IMR-90 (cell line): ENCODE data around the gene ADGRV1. TPM values are rescaled to one million over a fixed set of nuclear protein-coding genes. Genes with fewer than 3 reads are reported as not detected.

Experiments used
- ATAC-seq: fragments of 200-7000 bp; cut with Tn5 transposase; 2 replicates; pipeline ENCODE4 v1.9.1; 2020; ENCODE audit warnings: low read depth, mild to moderate bottlenecking, moderate library complexity
- BruUV-seq: library from RNA; stranded (reverse); fragments of 400-500 nt; replicated peaks from 2 replicates; lab custom pipeline; 2021; lab: Mats Ljungman, UMichigan
- CTCF ChIA-PET: fragments of 300-600 bp; formaldehyde crosslinking; extraction: SDS; loops from one replicate; lab custom pipeline; 2021; ENCODE audit warnings: antibody characterized with exemption; lab: Yijun Ruan, JAX
- POLR2A ChIA-PET: fragments of 300-600 bp; sonication (Branson Sonifier 250); formaldehyde crosslinking; loops from one replicate; lab custom pipeline; 2022; ENCODE audit warnings: antibody characterized with exemption; ENCODE audit not compliant: unreplicated experiment; lab: Charles Lee
- DNase-seq: peaks from one replicate; pipeline ENCODE4 v3.0.0; 2013
- H2AFZ ChIP-seq: replicated peaks from 2 replicates; pipeline ENCODE3; 2013; ENCODE audit warnings: low read length, mild to moderate bottlenecking; ENCODE audit not compliant: poor library complexity
- H2AK5ac ChIP-seq: 2 replicates; pipeline ENCODE4 v1.6.1; 2013; ENCODE audit warnings: low read depth, low read length, inconsistent platforms
- H2AK9ac ChIP-seq: replicated peaks from 2 replicates; pipeline ENCODE3; 2013; ENCODE audit warnings: mild to moderate bottlenecking, low read depth, low read length, moderate library complexity; ENCODE audit not compliant: poor library complexity
- H2BK120ac ChIP-seq: 2 replicates; pipeline ENCODE4 v1.6.1; 2013; ENCODE audit warnings: low read depth, low read length, inconsistent platforms
- H2BK15ac ChIP-seq: 3 replicates; pipeline ENCODE4 v1.6.1; 2013; ENCODE audit warnings: low read depth, low read length, inconsistent platforms
- H2BK20ac ChIP-seq: 2 replicates; pipeline ENCODE4 v1.6.1; 2013; ENCODE audit warnings: low read depth, mild to moderate bottlenecking, inconsistent platforms, low read length, moderate library complexity
- H2BK5ac ChIP-seq: 2 replicates; pipeline ENCODE4 v1.6.1; 2013; ENCODE audit warnings: mild to moderate bottlenecking, low read depth, low read length, inconsistent platforms; ENCODE audit not compliant: poor library complexity, severe bottlenecking
- H3K14ac ChIP-seq: replicated peaks from 2 replicates; pipeline ENCODE4 v1.6.1; 2013; ENCODE audit warnings: low read depth, low read length, inconsistent platforms
- H3K18ac ChIP-seq: 2 replicates; pipeline ENCODE4 v1.6.1; 2013; ENCODE audit warnings: low read depth, low read length, control low read depth
- H3K23ac ChIP-seq: 2 replicates; pipeline ENCODE4 v1.6.1; 2013; ENCODE audit warnings: low read depth, low read length, inconsistent platforms
- H3K27ac ChIP-seq: 2 replicates; pipeline ENCODE4 v1.5.1; 2013; ENCODE audit warnings: mild to moderate bottlenecking, control low read depth, low read length; ENCODE audit not compliant: insufficient read depth
- H3K27me3 ChIP-seq: 2 replicates; pipeline ENCODE4 v1.6.1; 2013; ENCODE audit warnings: low read length; ENCODE audit not compliant: control insufficient read depth, insufficient read depth
- H3K36me3 ChIP-seq: 2 replicates; pipeline ENCODE4 v1.6.1; 2013; ENCODE audit warnings: low read length, mixed read lengths; ENCODE audit not compliant: control insufficient read depth, insufficient read depth
- H3K4ac ChIP-seq: 2 replicates; pipeline ENCODE4 v1.6.1; 2013; ENCODE audit warnings: low read depth, low read length, inconsistent platforms
- H3K4me1 ChIP-seq: 2 replicates; pipeline ENCODE4 v1.6.1; 2013; ENCODE audit warnings: low read length, mixed read lengths; ENCODE audit not compliant: control insufficient read depth, insufficient read depth
- H3K4me2 ChIP-seq: 2 replicates; pipeline ENCODE4 v1.6.1; 2013; ENCODE audit warnings: low read depth, mild to moderate bottlenecking, control low read depth, low read length, moderate library complexity
- H3K4me3 ChIP-seq: 2 replicates; pipeline ENCODE4 v1.5.1; 2013; ENCODE audit warnings: low read depth, mild to moderate bottlenecking, control low read depth, low read length, moderate library complexity; ENCODE audit not compliant: insufficient read depth
- H3K56ac ChIP-seq: 2 replicates; pipeline ENCODE4 v1.6.1; 2013; ENCODE audit warnings: low read length, inconsistent platforms; ENCODE audit not compliant: insufficient read depth; ENCODE audit errors: extremely low read depth
- H3K79me1 ChIP-seq, 2 experiments: 2 replicates each; pipeline ENCODE4 v1.6.1; 2013; ENCODE audit warnings: low read length in 2 of 2, inconsistent platforms in 1 of 2, low read depth in 1 of 2
- H3K9ac ChIP-seq: 2 replicates; pipeline ENCODE4 v1.6.1; 2013; ENCODE audit warnings: low read depth, low read length, control low read depth
- H3K9me1 ChIP-seq: 2 replicates; pipeline ENCODE4 v1.6.1; 2013; ENCODE audit warnings: low read length, inconsistent platforms; ENCODE audit not compliant: insufficient read depth
- H3K9me3 ChIP-seq: 2 replicates; pipeline ENCODE4 v1.6.1; 2013; ENCODE audit warnings: low read length; ENCODE audit not compliant: control insufficient read depth, insufficient read depth
- H4K20me1 ChIP-seq: 2 replicates; pipeline ENCODE4 v1.6.1; 2013; ENCODE audit warnings: low read length, inconsistent platforms; ENCODE audit not compliant: insufficient read depth
- H4K5ac ChIP-seq: 2 replicates; pipeline ENCODE4 v1.6.1; 2013; ENCODE audit warnings: mild to moderate bottlenecking, low read depth, low read length, control low read depth
- H4K8ac ChIP-seq, 2 experiments: 2 replicates each; pipeline ENCODE4 v1.6.1; 2013; ENCODE audit warnings: low read depth in 2 of 2, low read length in 2 of 2, control low read depth in 1 of 2, inconsistent platforms in 1 of 2
- H4K91ac ChIP-seq: 2 replicates; pipeline ENCODE4 v1.6.1; 2013; ENCODE audit warnings: low read depth, low read length, inconsistent platforms; ENCODE audit not compliant: insufficient read depth
- BHLHE40 ChIP-seq: fragments of 150-350 bp; IDR thresholded peaks from 2 replicates; pipeline ENCODE4 v1.6.1; 2016; ENCODE audit warnings: mild to moderate bottlenecking, low read depth, low read length
- CEBPB ChIP-seq: IDR thresholded peaks from 2 replicates; pipeline ENCODE4 v1.6.1; 2012; ENCODE audit warnings: low read depth, low read length, improper control_type of control experiment
- MAFK ChIP-seq: IDR thresholded peaks from 2 replicates; pipeline ENCODE4 v1.6.1; 2012; ENCODE audit warnings: low read depth, low read length, improper control_type of control experiment
- MXI1 ChIP-seq: IDR thresholded peaks from 2 replicates; pipeline ENCODE4 v1.6.1; 2012; ENCODE audit warnings: low read depth, mild to moderate bottlenecking, low read length, moderate library complexity, borderline replicate concordance
- NFE2L2 ChIP-seq: fragments of 150-350 bp; IDR thresholded peaks from 2 replicates; pipeline ENCODE4 v1.6.1; 2016; ENCODE audit warnings: low read depth, mild to moderate bottlenecking, low read length
- POLR2A ChIP-seq: IDR thresholded peaks from 2 replicates; pipeline ENCODE4 v1.6.1; 2012; ENCODE audit warnings: mild to moderate bottlenecking, low read depth, low read length
- RAD21 ChIP-seq: IDR thresholded peaks from 2 replicates; pipeline ENCODE4 v1.6.1; 2012; ENCODE audit warnings: low read length, improper control_type of control experiment
- RCOR1 ChIP-seq: IDR thresholded peaks from 2 replicates; pipeline ENCODE4 v1.6.1; 2012; ENCODE audit warnings: mild to moderate bottlenecking, low read length, improper control_type of control experiment; ENCODE audit not compliant: insufficient replicate concordance
- RFX5 ChIP-seq: IDR thresholded peaks from 2 replicates; pipeline ENCODE4 v1.8.0; 2012; ENCODE audit warnings: low read depth, mild to moderate bottlenecking, low read length, moderate library complexity
- WGBS, 2 experiments: methylation state at CpG; one replicate each; pipeline versions ENCODE4 v1.1.5 to v1.1.7; 2013; ENCODE audit warnings: missing lambda C conversion rate in 2 of 2; ENCODE audit not compliant: insufficient read length in 1 of 2; ENCODE audit errors: extremely low coverage in 2 of 2; 5-methylcytosine and 5-hydroxymethylcytosine counted together
- dilution Hi-C: fragments of 300-500 bp; cut with HindIII; formaldehyde crosslinking; loops from one replicate; pipeline ENCODE4 v1.14.3; 2018; ENCODE audit warnings: low sequenced_read_pairs; ENCODE audit not compliant: unreplicated experiment
- in situ Hi-C: fragments of 300-500 bp; cut with MboI; formaldehyde crosslinking; loops from 3 replicates; pipeline ENCODE4 v1.14.3; 2019; ENCODE audit warnings: low sequenced_read_pairs, inconsistent platforms, mixed read lengths
- intact Hi-C: fragments of 100-400 bp; cut with micrococcal nuclease; formaldehyde crosslinking; loops from 2 replicates; pipeline ENCODE4 v1.10.0; 2022
- polyA plus RNA-seq, 3 experiments: library from polyadenylated mRNA; depleted of rRNA; stranded (reverse); fragments of >200 nt; gene quantifications; 2 replicates each; pipeline ENCODE4 v1.2.3, GENCODE V29; 2012; ENCODE audit warnings: low replicate concordance in 1 of 3
- total RNA-seq: library from RNA; depleted of rRNA; stranded (reverse); fragments of >200 nt; gene quantifications from 2 replicates; pipeline ENCODE4 v1.2.3, GENCODE V29; 2012
- TF ChIP-seq, protein P1 (sequence below): conservative IDR thresholded peaks from 2 replicates; pipeline ENCODE4 v1.5.1; 2012; ENCODE audit warnings: mild to moderate bottlenecking, low read depth, low read length, improper control_type of control experiment

Gene ADGRV1
- total and polyA plus RNA-seq, 2 of the 4 experiments (the other 2 are of a cell fraction), result under 0.01 TPM; not detected in 1

DNA sequence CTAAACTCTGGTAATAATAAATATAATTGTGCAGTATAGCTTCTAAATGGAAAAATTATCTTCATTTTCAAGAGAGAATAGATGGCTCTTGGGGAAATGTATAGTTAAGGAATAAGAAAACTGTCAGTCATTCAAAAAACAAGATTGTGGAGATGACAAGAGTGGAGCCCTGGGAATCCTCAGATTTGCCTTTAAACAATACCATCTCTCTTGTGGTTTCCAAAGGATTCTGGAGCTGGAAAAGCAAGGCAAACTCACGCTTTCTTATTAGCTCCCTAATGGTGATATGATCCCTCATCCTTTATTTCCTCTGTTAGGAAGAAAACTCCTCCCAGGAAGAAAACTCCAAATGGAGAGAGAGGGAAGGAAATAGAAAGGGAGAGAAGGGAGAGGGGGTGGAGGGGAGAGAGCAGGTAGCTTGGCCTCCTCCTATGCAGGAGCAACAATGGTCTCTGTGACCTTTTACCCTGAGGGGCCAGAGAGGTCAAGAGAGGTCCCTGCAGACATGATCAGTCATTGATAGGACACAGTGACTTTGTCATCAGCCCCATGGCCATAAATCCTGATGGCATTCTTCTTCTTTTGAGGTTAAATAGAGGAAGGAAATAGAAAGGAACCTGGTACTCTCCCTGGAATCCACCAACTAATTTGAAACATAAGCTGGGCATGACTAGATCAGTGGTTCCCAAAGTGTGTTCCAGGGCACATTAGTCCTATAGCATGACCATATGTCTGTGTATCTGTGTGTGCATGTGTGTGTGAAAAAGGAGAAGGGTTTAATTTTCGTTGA is 512.4 kb downstream of the ADGRV1 start:
- no peak overlapping the region for H3K23ac ChIP-seq
- H3K27me3 ChIP-seq, result no peaks in the 10 kb centered on the region
- no peaks in the 10 kb centered on the region for H3K36me3 ChIP-seq
- intact Hi-C loops (loop anchor here (5.0 kb wide), 1 partner anchor 129 kb away; no protein-coding TSS in a partner anchor), dilution Hi-C loops (no loop called here), in situ Hi-C loops (no loop called here)
- no peak overlapping the region for H4K5ac ChIP-seq
- no peak overlapping the region for H2AFZ ChIP-seq
- no peak overlapping the region for H2BK5ac ChIP-seq
- H2BK20ac ChIP-seq, result no peak overlapping the region
- no peak overlapping the region for H3K4ac ChIP-seq
- ChIA-PET CTCF (no interaction called here), POLR2A (no interaction called here)
- no peaks in the 10 kb centered on the region for H4K20me1 ChIP-seq
- no peak overlapping the region for H3K4me3 ChIP-seq
- peak overlapping the region; percentile 15 for H2AK9ac ChIP-seq
- no peaks in the 10 kb centered on the region for H3K9me3 ChIP-seq
- no peak overlapping the region for H3K9ac ChIP-seq
- BruUV-seq, result no TSS peak
- H3K56ac ChIP-seq, result no peak overlapping the region
- no peak overlapping the region for H2AK5ac ChIP-seq
- TF ChIP-seq BHLHE40, result no peak
- TF ChIP-seq POLR2A, result no peak
- TF ChIP-seq RFX5, result no peak
- no peak for TF ChIP-seq MXI1
- no peak for TF ChIP-seq CEBPB
- TF ChIP-seq MAFK, result no peak
- no peak for TF ChIP-seq RCOR1
- TF ChIP-seq RAD21, result no peak
- TF ChIP-seq, protein P1, sequence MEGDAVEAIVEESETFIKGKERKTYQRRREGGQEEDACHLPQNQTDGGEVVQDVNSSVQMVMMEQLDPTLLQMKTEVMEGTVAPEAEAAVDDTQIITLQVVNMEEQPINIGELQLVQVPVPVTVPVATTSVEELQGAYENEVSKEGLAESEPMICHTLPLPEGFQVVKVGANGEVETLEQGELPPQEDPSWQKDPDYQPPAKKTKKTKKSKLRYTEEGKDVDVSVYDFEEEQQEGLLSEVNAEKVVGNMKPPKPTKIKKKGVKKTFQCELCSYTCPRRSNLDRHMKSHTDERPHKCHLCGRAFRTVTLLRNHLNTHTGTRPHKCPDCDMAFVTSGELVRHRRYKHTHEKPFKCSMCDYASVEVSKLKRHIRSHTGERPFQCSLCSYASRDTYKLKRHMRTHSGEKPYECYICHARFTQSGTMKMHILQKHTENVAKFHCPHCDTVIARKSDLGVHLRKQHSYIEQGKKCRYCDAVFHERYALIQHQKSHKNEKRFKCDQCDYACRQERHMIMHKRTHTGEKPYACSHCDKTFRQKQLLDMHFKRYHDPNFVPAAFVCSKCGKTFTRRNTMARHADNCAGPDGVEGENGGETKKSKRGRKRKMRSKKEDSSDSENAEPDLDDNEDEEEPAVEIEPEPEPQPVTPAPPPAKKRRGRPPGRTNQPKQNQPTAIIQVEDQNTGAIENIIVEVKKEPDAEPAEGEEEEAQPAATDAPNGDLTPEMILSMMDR, result no peak
- TF ChIP-seq NFE2L2, result no peak
- H3K79me1 ChIP-seq, result no peaks in the 10 kb centered on the region
- no peak overlapping the region for H4K8ac ChIP-seq
- H4K91ac ChIP-seq, result 0 out of 2 replicates have a peak overlapping the region, but pooled peaks have one; percentile 21
- no peak for DNase-seq
- no peak overlapping the region for H2BK15ac ChIP-seq
- ATAC-seq, result no peak
- no peak overlapping the region for H3K4me2 ChIP-seq
- H2BK120ac ChIP-seq, result no peak overlapping the region
- whole genome bisulfite sequencing, 2 experiments, result no CpG with 5 or more reads among the region's 2 CpGs
- no peaks in the 10 kb centered on the region for H3K9me1 ChIP-seq
- H3K14ac ChIP-seq, result no peak overlapping the region
- no peak overlapping the region for H3K27ac ChIP-seq
- H3K18ac ChIP-seq, result no peak overlapping the region
- peaks cover 9% of the 10 kb centered on the region for H3K4me1 ChIP-seq
